ENCODE measurements around the gene CNTNAP5.

The CNTNAP5 gene

GRCh38 chr2:124281541-124281940 lies 256.5 kb downstream of the CNTNAP5 start:
- no peak for FAIRE-seq

GRCh38 chr2:124283096-124283495 lies 258.0 kb downstream of the CNTNAP5 start:
- FAIRE-seq: no peak

- FAIRE-seq: no peak
Measured at GRCh38 chr2:124286089-124286783, 261.1 kb downstream of the CNTNAP5 start.

- FAIRE-seq: no peak
Measured at GRCh38 chr2:124289060-124289459, 264.0 kb downstream of the CNTNAP5 start.

DNA sequence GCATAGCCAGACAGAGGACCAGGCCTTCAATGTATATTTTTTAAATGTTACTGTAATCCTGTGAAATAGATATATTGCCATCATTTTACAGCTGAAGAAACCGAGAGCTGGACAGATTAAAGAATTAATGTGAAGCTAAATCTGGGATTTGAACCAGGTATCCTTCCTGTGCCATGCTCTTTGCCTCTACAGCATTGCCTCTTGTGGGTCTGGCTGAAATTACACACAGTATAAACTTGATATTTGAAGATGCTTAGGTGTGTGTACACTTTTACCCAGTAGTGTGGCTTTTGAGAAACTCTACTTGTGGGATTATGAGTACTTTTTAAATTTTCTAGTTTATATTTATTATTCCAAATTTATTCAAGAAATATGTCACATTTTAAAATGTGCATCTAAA lies 264.5 kb downstream of the CNTNAP5 start:
- FAIRE-seq: no peak

GRCh38 chr2:124296470-124296869 lies 271.4 kb downstream of the CNTNAP5 start:
- FAIRE-seq: no peak

DNA sequence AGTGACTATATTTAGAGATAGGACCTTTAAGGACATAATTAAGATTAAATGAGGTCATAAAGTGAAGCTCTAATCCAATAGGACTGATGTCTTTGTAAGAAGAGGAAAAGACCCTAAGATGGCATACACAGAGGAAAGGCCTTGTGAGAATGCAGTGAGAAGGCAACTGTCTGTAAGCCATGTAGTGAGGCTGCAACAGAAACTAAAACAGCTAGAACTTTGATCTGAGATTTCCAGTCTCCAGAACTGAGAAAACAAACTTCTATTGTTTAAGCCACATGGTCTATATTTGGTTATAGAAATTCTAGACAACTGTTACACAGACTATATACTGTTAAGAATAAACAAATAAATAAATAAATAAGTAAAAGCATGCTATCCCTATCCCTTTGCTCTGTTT lies 276.8 kb downstream of the CNTNAP5 start:
- FAIRE-seq: no peak

- no peak for FAIRE-seq
Measured at GRCh38 chr2:124308319-124309062, 283.4 kb downstream of the CNTNAP5 start.

- no peak for FAIRE-seq
Measured at GRCh38 chr2:124309563-124310138, 284.6 kb downstream of the CNTNAP5 start.

GRCh38 chr2:124310671-124311070 lies 285.6 kb downstream of the CNTNAP5 start:
- no peak for FAIRE-seq

- no peak for FAIRE-seq
Measured at GRCh38 chr2:124314084-124314483, 289.0 kb downstream of the CNTNAP5 start.

GRCh38 chr2:124315221-124315880 lies 290.3 kb downstream of the CNTNAP5 start:
- FAIRE-seq: no peak

DNA sequence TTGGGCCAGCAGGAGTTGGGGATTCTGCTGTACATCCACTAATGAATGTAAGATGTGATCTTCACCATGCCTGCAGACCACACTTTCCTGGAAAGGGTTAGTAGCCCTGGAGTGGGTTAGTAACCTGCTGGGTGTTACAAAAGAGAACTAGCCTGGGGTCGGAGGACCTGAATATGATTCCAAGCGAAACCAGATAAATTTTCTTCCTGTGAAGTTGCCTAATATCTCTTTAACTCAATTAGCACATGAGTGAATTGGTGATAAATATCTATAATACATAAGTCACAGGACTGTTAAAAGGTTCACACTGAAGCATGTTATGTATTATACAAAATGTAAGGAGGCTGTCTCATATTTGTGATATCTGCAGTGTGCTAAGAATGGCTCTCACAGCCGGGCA lies 291.0 kb downstream of the CNTNAP5 start:
- FAIRE-seq: no peak

DNA sequence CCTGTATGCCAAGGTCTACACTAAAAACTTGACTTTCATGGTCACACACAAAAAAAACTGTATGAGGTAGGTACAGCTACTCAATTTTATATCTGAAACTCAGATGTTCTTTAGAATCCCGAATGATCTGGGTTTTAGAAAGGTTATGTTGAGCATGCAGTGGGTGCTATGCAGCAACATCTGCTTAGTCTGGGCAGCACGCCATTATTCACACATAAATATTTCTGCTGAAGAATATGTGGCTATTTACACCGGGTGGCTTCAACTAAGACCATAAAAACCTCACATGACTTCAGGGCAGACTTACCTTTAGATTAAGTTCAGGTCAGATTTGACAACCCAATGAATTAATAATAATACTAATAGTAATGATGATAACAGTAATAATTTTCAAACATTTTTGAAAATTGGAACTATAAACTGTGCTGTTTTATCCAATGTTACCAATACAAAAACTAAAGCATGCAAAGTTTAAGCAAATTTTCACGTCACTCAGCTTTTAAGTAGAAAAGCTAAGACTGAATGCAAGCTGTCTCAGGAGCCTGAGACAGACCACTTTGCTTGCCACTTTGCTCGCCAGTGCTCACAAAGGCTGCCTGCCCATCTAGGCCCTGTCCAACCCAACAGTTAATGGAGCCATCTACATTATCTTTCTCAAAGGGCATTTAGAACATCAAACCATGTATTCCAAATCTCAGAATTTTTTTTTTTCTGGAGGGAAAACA lies 292.0 kb downstream of the CNTNAP5 start:
- no peak for FAIRE-seq

- no peak for FAIRE-seq
Measured at GRCh38 chr2:124317628-124318027, 292.5 kb downstream of the CNTNAP5 start.

GRCh38 chr2:124318913-124319312 lies 293.8 kb downstream of the CNTNAP5 start:
- FAIRE-seq: no peak

DNA sequence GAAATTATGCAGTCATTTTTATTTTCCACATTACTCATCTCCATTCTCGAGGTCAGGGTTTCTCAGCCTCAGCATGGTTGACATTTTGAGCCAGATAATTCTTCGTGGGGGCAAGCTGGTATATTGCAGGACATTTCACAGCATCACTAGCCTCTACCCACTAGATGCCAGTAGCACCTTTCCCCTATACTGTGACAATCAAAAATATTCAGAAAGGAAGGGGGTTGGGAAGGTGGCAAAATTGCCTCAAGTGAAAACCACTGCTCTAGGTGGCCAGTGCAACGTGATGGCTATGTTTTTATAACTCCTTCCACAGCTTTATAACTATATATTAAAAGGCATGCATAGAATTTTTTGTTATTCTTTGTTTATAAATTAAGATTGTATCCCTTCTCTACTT lies 294.5 kb downstream of the CNTNAP5 start:
- no peak for FAIRE-seq

DNA sequence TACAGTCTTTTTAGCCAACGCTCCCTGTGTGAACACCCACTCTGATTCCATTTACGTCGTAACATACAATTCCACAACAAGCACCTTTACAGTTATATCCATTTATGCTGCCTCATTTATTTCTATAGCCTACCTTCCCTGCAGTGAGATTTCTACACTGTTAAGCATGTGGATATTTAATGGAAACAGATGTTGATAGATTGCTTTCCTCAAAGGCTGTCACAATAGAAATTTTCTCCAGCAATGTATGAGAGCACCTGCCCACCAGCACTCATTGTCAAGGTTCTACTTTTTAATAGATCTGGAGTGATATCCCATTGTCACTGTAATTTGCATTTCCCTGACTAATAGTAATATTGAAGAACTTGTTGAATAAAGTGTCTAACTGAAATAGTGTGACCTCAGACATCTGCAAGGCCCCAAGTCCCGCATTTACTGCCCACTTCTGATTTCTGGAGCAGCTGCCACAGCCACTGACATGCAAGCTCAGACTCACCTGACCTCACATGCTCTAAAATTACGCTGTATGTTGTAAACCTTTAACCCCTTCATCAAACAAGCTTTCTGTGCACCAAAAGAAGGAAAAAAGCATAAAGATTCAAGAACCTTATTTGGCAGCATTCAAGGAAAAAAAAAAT lies 295.1 kb downstream of the CNTNAP5 start:
- FAIRE-seq: no peak

DNA sequence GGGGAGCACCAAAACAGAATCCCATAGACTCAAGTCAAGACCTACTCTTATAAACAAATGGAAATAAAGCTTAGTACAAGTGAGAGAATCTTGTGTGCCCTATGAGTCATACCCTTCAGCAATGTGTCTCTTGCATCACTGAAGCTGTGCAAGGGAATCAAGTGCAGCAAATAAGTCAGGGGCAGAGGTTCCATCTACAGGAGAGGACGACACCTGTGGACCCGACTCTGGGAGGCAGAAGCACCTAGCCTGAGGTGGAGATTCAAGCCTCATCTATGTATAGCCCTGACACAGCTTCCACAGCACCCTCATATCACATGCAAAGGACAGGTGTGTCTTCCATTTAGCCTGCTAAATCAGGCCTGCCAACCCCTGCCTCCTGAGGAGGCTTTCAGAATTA lies 298.2 kb downstream of the CNTNAP5 start:
- no peak for FAIRE-seq

GRCh38 chr2:124325667-124326440 lies 300.8 kb downstream of the CNTNAP5 start:
- FAIRE-seq: no peak

- FAIRE-seq: no peak
Measured at GRCh38 chr2:124327303-124327702, 302.2 kb downstream of the CNTNAP5 start.

DNA sequence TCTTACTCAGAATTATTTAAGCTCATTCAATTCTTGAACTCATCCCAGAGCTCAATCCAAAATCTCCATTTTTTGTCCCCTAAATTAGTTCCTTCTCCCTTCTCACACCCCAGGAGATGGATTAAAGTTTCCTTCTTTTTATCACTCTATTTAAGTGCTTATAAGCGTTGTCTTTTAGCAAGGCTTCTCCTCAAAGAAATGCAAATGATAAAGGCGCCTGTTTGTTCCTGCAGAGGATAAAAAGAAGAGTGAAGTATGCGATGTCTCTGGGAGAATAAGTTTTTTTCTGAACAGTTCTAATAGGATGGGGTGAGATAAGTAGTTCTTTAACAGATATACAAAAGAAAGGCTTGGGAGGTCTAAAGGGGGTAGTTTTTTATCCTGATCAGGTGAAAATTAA lies 303.3 kb downstream of the CNTNAP5 start:
- FAIRE-seq: no peak

Data from A204.1 (cell line).